GM13976 (cell line): ENCODE measurements around the gene RASGRP3.
"Not testable (repeated sequence)": the region's sequence is repeated elsewhere in the genome, so short reads cannot be mapped to it uniquely, and the experiment has no call there.

ENCODE experiments used
- DNase-seq: peaks from one replicate; pipeline ENCODE4 v3.0.0; 2012; ENCODE audit warnings: low spot score
- CTCF ChIP-seq: IDR thresholded peaks from 2 replicates; pipeline ENCODE4 v1.5.1; 2012; ENCODE audit warnings: borderline replicate concordance, mild to moderate bottlenecking; ENCODE audit not compliant: insufficient read depth; ENCODE audit errors: extremely low read depth, missing control alignments, control extremely low read depth
- in situ Hi-C: fragments of 300-500 bp; cut with MboI; formaldehyde crosslinking; loops from one replicate; pipeline ENCODE4 v1.12.0; 2022; ENCODE audit warnings: low sequenced_read_pairs, mixed read lengths, inconsistent platforms; ENCODE audit not compliant: unreplicated experiment

The RASGRP3 gene

DNA sequence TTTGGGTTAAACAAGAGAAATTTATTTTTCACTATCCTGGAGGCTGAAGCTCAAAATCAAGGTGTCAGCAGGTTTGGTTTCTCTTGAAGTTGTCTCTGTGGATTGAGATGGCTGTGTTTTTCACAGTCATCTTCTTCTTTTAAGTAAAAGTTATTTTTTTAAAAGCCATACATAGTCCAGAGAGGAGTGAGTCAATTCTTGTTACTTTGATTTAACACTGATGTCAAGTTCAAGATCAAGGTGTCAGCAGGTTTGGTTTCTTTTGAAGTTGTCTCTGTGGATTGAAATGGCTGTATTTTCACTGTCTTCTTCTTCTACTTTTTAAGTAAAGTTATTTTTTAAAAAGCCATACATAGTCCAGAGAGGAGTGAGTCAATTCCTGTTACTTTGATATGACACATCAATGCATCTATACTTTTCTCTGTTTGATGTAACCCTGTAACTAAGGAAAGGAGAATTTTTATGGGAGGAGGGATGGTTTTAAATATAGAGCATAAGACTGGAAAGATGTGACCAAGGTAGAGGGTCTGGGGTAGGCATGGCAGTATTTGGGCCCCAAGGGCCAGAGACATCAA is 22.5 kb upstream of the RASGRP3 start:
- in situ Hi-C loops: no loop called here
- no peak for TF ChIP-seq CTCF
- no peak for DNase-seq

GRCh38 chr2:33457556-33458247 is 18.7 kb upstream of the RASGRP3 start:
- peak; percentile 62 for DNase-seq
- no peak for TF ChIP-seq CTCF
- in situ Hi-C loops: no loop called here

DNA sequence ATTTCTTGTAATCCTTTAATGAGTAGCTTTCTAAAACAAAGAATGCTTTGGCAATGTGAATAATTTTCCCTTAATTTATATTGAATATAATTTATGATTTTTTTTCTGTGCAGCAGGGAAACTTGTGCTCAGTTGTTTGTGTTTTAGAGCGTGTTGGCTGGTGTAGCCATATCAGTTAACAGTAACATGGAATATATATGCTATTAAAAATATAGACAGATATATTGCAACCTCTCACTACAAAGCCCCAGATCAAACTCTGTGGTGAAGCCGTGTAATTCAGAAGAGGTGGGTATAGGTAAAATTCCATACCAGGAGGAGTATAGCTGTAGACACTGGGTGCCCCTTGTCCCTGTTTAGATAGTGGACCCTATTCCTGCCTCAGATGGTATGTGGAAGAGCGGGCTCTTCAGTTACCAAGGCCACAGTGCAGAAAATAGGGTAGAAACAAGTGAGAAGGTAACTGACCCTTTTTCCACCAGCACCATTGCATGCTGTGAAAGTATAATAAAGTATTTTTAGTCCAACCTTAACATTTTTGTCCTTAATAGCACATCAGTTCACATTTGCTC is 18.1 kb upstream of the RASGRP3 start:
- no peak for TF ChIP-seq CTCF
- in situ Hi-C loops: no loop called here
- no peak for DNase-seq

- in situ Hi-C loops: no loop called here
- DNase-seq: no peak
- no peak for TF ChIP-seq CTCF
Observed at GRCh38 chr2:33459745-33460144, 16.7 kb upstream of the RASGRP3 start.

GRCh38 chr2:33462512-33462911 is 13.9 kb upstream of the RASGRP3 start:
- in situ Hi-C loops, DNase-seq: not testable (repeated sequence)

DNA sequence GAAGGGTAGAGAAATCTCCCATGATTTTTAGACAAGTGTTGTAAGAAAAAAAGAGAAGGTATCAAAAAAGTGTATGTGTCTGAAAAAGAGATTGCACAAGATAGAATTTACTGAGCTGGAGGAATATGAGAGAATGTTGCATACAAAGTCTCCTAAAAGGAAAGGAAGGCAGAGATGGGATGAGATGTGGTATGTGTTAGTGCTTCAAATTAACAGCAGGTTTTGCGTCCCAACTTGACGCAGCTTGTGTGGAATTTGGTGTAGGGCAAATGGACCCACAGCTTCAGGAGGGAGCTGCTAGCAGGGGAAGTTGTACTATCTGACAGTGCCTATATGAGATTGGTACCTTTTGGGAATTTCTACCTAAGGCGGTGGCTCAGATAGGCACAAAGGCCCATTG is 9.0 kb upstream of the RASGRP3 start:
- no peak for TF ChIP-seq CTCF
- no peak for DNase-seq
- in situ Hi-C loops: no loop called here

GRCh38 chr2:33469238-33469637 is 7.2 kb upstream of the RASGRP3 start:
- in situ Hi-C loops: no loop called here
- DNase-seq: no peak

More at GRCh38 chr2:33469238-33469637, 7.2 kb upstream of the RASGRP3 start:
- no peak for TF ChIP-seq CTCF
